AG04449 (cell line): ENCODE results near the gene ANKS3.

Experiments used
- CTCF ChIA-PET: fragments of 350-600 bp; formaldehyde crosslinking; extraction: SDS; loops from one replicate; lab custom pipeline; 2021; ENCODE audit warnings: antibody characterized with exemption; lab: Yijun Ruan, JAX
- POLR2A ChIA-PET: fragments of 400-600, 350-600 bp; formaldehyde crosslinking; extraction: SDS; loops from one replicate; lab custom pipeline; 2020; ENCODE audit warnings: antibody characterized with exemption, inconsistent platforms; lab: Yijun Ruan, JAX
- DNase-seq: peaks from one replicate; pipeline ENCODE4 v3.0.0-alpha.2; 2010; ENCODE audit warnings: low read depth, low spot score
- H3K4me3 ChIP-seq: 2 replicates; pipeline ENCODE4 v1.5.1; 2011; ENCODE audit warnings: low read depth, mild to moderate bottlenecking, control low read depth, low read length
- CTCF ChIP-seq: IDR thresholded peaks from one replicate; pipeline ENCODE4 v1.5.1; 2011; ENCODE audit warnings: mild to moderate bottlenecking, moderate library complexity, low read length, control low read depth, inconsistent platforms; ENCODE audit not compliant: insufficient read depth; ENCODE audit errors: missing control alignments

Gene ANKS3

GRCh38 chr16:4681471-4682083, 52.5 kb downstream of the ANKS3 start:
- POLR2A ChIA-PET, result no interaction called here
- TF ChIP-seq CTCF, result no peak
- CTCF ChIA-PET, result interaction anchor here (1.2 kb wide), 1 partner anchor 11 kb away, joined by 3 read pairs; no protein-coding TSS in a partner anchor
- no peak for DNase-seq
- no peak overlapping the region for H3K4me3 ChIP-seq

GRCh38 chr16:4680673-4681470, 53.2 kb downstream of the ANKS3 start:
- no peak for DNase-seq
- ChIA-PET POLR2A (no interaction called here), CTCF (interaction anchor here (1.2 kb wide), 1 partner anchor 12 kb away, joined by 3 read pairs; no protein-coding TSS in a partner anchor)
- no peak overlapping the region for H3K4me3 ChIP-seq
- TF ChIP-seq CTCF, result no peak

GRCh38 chr16:4679850-4680636, 54.0 kb downstream of the ANKS3 start:
- ChIA-PET POLR2A (no interaction called here), CTCF (interaction anchor here (1.2 kb wide), 1 partner anchor 13 kb away, joined by 3 read pairs; no protein-coding TSS in a partner anchor)
- no peak for DNase-seq
- no peak overlapping the region for H3K4me3 ChIP-seq
- TF ChIP-seq CTCF, result no peak

- no peak for DNase-seq
- CTCF ChIA-PET, result no interaction called here
Measured at GRCh38 chr16:4679156-4679849, 54.8 kb downstream of the ANKS3 start.

GRCh38 chr16:4678596-4678995, 55.5 kb downstream of the ANKS3 start:
- DNase-seq, result no peak
- TF ChIP-seq CTCF, result no peak
- POLR2A ChIA-PET, result no interaction called here

More at GRCh38 chr16:4679156-4679849, 54.8 kb downstream of the ANKS3 start:
- POLR2A ChIA-PET, result no interaction called here
- no peak overlapping the region for H3K4me3 ChIP-seq
- TF ChIP-seq CTCF, result no peak

More at GRCh38 chr16:4678596-4678995, 55.5 kb downstream of the ANKS3 start:
- CTCF ChIA-PET, result no interaction called here
- no peak overlapping the region for H3K4me3 ChIP-seq
